Hematopoietic multipotent progenitor cell (in vitro differentiated cells): ENCODE results near the gene ZDHHC13. TPM values are rescaled to one million over a fixed set of nuclear protein-coding genes. Genes with fewer than 3 reads are reported as not detected.

ENCODE experiments used
- DNase-seq, 3 donors: peaks; one replicate each; pipeline ENCODE4 v3.0.0-alpha.2; 2011 to 2015; ENCODE audit warnings: low read depth in 2 of 3, low spot score in 2 of 3
- total RNA-seq: library from RNA; depleted of rRNA; stranded (reverse); fragments of >200 nt; gene quantifications from one replicate; pipeline ENCODE4 v1.2.3, GENCODE V29; 2012

The ZDHHC13 gene
- total RNA-seq, 1 donor = 12.9 TPM

DNA sequence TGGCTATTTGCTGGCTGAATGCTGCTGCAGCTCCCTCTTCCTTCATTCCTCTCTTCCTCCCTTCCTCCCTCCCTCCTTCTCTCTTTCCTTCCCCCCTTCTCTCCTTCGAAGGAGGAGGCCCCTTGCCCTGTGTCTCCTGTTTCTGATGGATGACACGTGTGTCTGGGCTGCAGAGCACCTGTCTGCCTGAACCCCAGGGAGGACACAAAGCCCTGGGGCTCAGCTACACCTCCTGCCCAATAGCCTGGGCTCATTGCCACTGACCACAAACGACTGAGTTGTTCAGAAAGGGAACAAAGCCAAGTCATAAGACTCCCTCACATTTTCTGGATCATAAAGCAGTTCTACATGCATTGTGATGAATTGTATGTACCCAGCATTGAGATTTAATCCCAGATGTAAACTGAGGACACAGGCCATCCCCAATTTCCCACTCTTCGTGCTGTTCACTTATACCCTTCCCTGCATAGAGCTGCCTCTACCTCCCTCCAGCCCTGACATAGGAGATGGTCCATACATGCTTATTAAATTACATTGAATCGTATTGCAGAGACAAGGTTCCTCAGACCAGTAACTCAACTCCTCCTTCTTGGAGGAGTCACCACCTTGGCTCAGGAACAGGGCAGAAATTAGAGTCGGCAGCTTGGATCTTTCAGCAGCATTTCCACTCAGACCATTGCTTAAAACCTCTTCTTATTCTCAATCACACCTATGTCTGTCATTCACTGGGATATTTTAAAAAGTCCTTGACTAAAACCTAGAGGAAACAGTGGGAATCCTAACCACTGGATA is 83.6 kb downstream of the ZDHHC13 start:
- peak in 2 of 3 donors; percentile 53 to 79 for DNase-seq

DNA sequence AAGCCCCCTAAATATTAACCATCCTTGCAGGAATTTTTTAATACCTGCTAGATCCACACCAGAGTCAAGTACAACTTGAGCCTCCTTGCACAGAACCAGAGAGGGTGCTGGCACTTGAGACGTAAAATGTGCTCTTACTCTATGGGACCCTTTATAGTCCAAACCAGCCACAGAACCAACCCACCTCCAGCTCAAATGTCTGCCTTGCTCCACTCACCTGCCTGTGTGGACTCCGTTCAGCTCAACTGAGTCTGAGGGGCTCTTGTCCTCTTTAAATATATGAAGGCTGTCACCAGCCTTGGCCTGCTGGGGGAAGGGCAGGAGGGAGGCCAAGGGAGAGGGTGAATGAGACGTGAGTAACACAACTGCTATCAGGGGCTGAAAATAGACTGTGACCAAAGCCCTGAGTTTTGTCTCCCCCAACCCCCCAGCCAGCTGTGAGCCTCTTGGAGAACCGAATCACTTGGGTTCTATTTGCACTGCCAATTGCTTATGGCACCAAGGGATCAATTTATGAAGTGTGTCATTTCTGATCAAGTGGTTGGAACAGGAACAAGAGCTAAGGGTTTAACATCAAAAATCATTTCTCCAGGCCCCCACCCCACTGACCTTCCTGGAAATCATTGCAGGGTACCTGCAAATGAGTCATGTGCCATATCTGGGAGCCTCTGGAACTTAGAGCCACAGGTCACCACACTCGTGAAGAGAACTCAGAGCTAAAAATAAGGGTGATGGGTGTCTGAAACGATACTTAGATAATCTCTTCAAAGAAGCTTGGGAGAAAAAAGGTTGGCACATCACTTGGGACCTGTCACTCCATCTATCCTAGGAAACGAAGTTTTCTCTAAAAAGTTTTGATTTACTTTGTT is 85.0 kb downstream of the ZDHHC13 start, which contains the start of gene CSRP3:
TSS of gene CSRP3 (minus strand) at position 247 of the 869 bp plus-strand sequence. CDS start 9,535 bp downstream, outside the sequence.
- no peak for DNase-seq

DNA sequence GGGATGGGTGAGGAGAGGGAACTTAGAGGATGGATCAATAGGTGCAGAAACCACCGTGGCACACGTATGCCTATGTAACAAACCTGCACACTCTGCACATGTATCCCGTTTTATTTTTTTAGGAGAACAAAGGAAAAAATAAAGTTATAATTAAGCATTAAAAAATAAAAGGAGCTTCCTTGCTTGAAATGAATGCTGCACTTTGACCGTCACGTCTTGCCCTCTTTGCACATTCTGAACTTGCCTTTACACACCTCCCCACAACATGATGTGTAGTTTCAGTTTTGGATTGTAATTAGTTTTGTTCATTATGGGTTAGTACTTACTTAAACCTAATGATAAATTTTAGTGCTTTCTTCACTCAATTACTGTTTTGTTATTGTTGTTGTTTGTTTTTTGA is 87.9 kb downstream of the ZDHHC13 start:
- DNase-seq = no peak

DNA sequence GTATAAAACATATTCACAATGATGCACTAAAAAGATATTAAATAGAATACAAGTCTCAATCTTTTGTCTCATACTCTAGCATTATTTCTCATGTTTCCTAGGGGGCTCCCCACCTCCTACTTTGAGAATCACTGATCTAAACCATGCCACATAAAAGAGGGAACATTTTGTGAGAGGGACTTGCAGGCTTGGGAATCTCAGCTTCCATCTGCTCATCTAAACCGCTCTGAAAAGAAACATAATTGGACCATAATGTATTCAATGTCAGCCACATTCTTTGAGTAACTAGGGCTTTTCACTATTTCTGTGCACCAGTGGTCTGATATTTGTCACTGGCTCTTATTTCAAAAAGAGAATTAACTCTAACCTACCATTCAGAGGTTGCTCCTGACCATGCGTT is 91.2 kb downstream of the ZDHHC13 start:
- DNase-seq = no peak

DNA sequence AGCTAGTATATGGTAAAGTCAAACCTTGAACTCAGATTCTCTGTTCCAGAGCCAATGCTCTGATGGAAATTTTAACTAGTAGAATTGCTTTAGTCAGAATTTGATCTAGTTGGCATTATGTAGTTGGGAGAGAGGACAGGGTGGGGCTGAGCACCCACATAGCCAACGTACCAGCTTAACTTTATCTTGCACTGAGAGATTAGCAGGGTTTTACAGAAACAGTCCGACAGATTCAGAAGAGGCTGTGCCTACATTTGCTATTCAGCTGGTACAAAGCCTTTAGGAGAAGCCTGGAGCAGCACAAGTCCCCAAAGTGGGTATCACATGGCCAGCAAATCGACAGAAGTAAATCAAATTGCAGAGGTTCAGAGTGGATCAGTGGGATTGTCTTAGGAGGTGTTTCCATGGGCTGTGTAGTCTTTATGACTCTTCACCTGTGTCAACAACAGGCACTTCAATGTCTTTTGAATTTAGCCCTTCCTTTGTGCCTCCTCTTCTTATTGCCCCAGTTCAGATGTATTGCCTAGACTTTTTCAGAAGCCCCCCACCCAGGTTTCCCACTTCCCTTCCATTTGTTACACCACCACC is 92.1 kb downstream of the ZDHHC13 start:
- DNase-seq = no peak

DNA sequence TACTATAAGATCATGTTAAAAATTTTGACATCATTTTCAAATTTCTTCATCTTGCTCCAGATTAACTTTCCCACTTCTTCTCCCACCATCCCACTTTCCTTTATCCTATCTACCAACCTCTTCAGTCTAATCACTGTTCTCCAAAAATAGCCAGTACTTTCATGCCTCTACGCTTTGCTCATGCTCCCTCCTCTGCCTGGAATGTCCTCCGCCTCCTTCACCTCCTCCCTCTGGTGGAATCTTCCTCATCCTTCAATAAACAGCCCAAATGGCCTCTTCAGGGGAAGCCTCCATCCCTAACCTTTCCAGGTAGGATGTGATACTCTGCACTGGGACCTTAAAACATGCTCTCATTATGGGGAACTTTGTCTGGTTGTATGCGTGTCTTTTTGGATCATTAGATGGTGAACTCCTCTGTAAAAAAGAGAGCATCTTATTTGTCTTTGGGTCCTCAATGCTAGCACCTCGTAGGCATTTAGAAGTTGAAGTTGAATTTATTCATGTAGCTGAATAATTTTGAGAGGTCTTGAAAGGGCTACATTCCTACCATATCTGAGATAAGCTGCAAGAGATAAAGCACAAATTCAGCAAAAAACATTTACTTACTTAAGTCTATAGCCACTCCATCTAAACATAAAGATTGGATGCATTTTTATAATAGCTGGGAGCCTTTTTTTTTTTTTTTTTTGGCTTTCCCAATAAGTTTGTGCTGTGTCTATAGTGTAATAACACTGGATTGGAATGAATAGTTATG is 92.8 kb downstream of the ZDHHC13 start:
- DNase-seq = no peak

DNA sequence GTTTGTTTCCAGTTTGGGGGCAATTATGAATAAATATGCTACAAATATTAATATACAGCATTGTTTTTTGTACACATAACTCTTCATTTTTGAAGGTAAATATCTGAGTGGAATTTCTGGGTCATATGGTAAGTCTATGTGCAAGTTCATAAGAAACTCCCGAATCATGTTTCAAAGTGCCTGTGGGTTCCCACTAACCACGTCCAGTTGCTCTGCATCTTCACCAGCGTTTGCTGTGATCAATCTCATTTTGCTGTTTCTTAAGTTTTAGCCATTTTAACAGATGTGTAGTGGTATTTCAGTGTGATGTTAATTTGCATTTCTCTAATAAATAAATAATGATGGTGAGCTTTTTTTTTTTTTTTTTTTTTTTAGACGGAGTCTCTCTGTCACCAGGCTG is 99.1 kb downstream of the ZDHHC13 start:
- DNase-seq = no peak

DNA sequence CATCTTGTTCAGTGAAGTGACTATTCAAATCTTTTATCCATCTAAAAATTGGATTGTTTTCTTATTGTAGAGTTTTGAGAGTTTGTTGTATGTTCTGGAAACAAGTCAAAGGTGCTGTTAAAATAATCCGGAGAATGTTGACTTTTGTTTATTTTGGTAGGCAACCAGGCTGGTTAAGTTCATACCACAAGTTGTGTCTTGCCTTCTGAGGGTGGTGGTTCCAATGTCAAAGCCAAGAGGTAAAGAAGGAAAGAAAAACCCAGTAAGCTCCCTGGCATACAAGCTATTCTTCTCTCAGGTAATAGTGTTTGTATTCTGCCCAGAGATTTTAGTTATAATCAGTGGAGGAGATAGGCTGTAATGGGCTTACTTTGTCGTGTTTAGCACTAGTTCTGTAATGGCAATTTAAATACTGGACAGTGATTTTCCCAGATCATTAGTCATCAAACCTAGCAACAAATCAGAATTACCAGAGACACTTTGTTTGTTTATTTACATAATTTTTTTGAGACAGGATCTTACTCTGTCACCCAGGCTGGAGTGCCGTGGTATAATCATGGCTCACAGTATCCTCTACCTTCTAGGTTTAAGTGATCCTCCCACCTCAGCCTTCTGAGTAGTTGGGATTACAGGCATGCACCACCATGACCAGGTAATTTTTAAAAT is 99.9 kb downstream of the ZDHHC13 start:
- no peak for DNase-seq

DNA sequence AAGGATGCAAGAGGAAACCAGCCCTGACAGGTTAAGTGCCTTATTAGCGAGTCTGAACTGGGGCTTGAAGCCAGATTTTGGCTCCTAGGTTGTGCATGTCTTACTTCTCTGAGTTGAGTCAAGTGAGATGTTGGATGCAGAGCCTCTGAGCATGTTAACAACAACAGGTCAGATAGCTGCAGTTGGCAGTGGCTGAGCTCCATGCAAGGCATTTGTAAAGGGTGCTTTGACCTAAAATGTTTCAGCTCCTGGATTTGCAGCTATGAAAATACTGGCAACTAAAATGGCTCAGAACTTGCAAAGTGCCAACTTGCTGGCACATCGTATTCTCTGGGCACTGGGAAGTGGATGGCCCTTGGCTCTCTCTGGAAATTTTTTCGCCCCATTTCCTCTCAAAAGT is 101.2 kb downstream of the ZDHHC13 start:
- DNase-seq = no peak

DNA sequence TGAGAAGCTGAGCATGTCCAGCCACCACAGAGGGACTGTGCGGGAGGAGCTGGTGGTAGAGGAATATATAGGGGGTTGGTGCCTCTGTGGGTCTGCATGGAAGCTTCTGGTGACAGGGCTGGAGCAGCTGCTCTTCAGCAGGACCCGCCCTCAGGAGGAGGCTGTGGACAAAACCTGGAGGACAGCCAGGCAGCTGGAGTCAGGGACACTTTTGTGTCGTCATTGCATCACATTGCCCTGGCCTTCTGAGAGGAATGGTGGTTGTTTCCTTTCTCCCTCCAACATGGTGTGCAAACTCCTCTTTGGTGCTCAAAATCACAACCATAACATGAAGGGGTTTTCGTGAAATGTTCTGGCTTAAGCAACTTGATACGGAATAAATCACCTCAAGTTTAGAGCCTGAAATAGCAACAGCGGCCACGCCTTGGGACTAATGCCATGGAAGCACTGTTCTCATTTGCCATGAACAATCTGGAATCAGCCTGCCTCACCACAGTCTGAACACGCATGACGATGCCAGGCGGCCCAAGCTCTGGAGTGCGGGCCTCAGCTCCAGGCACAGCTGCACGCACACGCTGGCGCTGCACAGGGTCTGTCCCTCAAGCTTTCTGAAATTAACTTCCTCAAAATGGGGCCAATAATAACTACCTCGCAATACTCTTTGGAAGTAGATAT is 102.0 kb downstream of the ZDHHC13 start:
- no peak for DNase-seq

DNA sequence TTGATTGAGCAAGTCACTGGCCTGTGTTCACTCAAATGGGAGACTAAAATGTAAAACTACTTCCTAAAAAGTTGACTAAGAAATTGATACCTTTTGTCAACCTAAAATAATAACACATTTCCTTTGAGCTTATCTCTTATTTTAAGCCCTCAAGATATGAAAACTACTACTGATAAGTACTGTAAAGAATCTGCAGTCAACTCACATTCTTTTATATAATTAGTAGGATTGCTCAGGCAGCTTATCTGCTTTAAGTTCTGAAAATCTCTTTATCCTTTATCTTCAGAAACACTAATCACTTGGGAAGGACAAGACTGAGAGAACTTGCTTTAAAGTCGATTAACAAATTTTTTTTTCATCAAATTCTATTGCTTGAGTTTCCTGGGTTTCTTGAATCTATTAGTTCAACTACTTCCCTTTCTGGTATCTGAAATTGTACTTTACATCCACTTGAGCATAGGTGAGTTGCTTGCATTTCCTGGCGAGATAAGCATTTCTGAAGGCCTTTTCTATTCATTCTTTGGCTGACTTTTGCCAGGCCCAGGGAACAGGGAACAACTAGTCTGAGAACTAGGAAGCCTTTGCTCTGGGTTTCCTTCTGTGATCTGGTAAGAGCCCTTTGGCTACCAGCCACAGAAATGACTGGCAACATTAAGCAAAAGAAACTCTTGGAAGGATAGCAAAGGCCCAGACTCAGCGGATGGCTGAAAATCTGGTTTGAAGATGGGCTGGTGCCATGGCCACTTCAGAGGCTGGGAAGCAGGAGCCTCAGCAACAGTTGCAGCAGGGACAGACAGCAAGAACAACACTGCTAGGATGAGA is 104.1 kb downstream of the ZDHHC13 start:
- DNase-seq = no peak

DNA sequence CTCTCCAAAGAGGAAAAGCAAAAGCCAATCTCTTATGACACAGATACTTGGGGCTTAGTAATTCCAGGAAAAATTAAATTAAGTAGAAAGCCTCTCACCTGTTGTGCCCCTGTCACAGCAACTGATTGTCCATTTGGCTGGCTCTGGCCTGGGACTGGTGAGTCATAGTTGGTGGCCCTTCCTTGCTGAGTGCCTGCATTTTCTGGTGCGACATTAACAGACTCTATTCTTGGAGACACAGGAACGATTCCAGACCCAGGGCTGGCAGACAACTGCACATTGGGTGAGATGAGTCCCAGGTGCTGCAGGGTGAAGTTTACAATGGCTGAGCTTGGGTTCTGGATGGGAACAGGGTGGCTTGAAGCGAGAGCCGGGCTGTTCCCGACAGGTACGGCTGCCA is 108.2 kb downstream of the ZDHHC13 start:
- DNase-seq = no peak

DNA sequence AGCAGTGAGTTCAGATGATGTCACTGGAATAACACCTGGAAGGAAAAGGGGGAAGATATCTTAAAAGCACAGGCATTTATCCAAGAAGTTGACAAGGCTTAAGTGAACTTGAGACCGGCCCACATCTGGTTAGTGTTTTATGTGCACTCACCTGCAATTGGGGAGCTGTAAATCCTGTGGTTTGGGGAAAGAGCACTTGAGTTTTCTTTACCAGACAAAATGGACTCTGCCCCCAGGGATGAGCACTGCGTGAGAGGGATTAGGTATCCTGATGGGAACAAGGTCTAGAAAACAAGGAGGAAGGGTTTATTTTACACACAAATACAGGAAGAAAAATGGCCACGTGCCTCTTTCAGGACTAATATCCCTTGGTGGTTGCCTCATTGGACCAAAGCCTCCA is 108.6 kb downstream of the ZDHHC13 start:
- DNase-seq = no peak

Other genes with a start within 250 kb of the ZDHHC13 start
- gene MRGPRX1, start 177.8 kb upstream of the ZDHHC13 start, total RNA-seq = 0.27 TPM
- not detected for gene MRGPRX2, start 56.5 kb upstream of the ZDHHC13 start, total RNA-seq
- not detected for gene CSRP3, start 84.8 kb downstream of the ZDHHC13 start, total RNA-seq
- gene E2F8, start 123.8 kb downstream of the ZDHHC13 start, total RNA-seq = 0.54 TPM